DND-41 (cell line): Measurements from ENCODE around the gene IL9.

ENCODE experiments used
- ATAC-seq: fragments of 200-7000 bp; cut with Tn5 transposase; 3 replicates; pipeline ENCODE4 v1.9.1; 2021; ENCODE audit warnings: low read depth; ENCODE audit not compliant: insufficient read depth
- DNase-seq: peaks from one replicate; pipeline ENCODE4 v3.0.0-alpha.2; 2020
- H2AFZ ChIP-seq: 2 replicates; pipeline ENCODE4 v1.6.0; 2012; ENCODE audit warnings: low read depth, low read length
- H3K27ac ChIP-seq: 2 replicates; pipeline ENCODE4 v1.5.1; 2012; ENCODE audit warnings: low read length, inconsistent platforms
- H3K27me3 ChIP-seq: fragments of 200-600 bp; sonication (generic); 2 replicates; pipeline ENCODE4 v1.6.0; 2012; ENCODE audit warnings: low read length, mild to moderate bottlenecking, inconsistent platforms; ENCODE audit not compliant: insufficient read depth, poor library complexity
- H3K36me3 ChIP-seq: 2 replicates; pipeline ENCODE4 v1.5.1; 2012; ENCODE audit warnings: low read length, inconsistent platforms; ENCODE audit not compliant: insufficient read depth
- H3K4me1 ChIP-seq: 2 replicates; pipeline ENCODE4 v1.5.1; 2012; ENCODE audit warnings: mild to moderate bottlenecking, low read length; ENCODE audit not compliant: insufficient read depth
- H3K4me2 ChIP-seq: 2 replicates; pipeline ENCODE4 v1.6.0; 2012; ENCODE audit warnings: mild to moderate bottlenecking, moderate library complexity, low read length, inconsistent platforms; ENCODE audit not compliant: insufficient read depth
- H3K4me3 ChIP-seq, 2 experiments: fragments of 200-600 bp in 1 of 2; shearing (Covaris generic) in 1 of 2; 2 replicates each; pipeline ENCODE4 v1.5.1; 2012 to 2016; ENCODE audit warnings: inconsistent platforms in 2 of 2, low read length in 2 of 2, mild to moderate bottlenecking in 2 of 2, low read depth in 1 of 2, moderate library complexity in 1 of 2
- H3K79me2 ChIP-seq: 2 replicates; pipeline ENCODE4 v1.6.0; 2012; ENCODE audit warnings: low read length, inconsistent platforms; ENCODE audit not compliant: insufficient read depth
- H3K9ac ChIP-seq: 2 replicates; pipeline ENCODE4 v1.6.0; 2012; ENCODE audit warnings: low read depth, mild to moderate bottlenecking, inconsistent platforms, low read length, moderate library complexity
- H3K9me3 ChIP-seq: 2 replicates; pipeline ENCODE4 v1.5.1; 2012; ENCODE audit warnings: low read length, moderate library complexity, mild to moderate bottlenecking, inconsistent platforms; ENCODE audit not compliant: insufficient read depth, severe bottlenecking
- H4K20me1 ChIP-seq: 2 replicates; pipeline ENCODE4 v1.6.0; 2012; ENCODE audit warnings: low read length; ENCODE audit not compliant: insufficient read depth
- EZH2 ChIP-seq: IDR thresholded peaks from 3 replicates; pipeline ENCODE4 v1.6.1; 2012; ENCODE audit warnings: borderline replicate concordance, low read depth, mild to moderate bottlenecking, moderate library complexity, low read length, inconsistent platforms; ENCODE audit not compliant: severe bottlenecking
- TF ChIP-seq, protein P1 (sequence below): IDR thresholded peaks from 2 replicates; pipeline ENCODE4 v1.5.1; 2012; ENCODE audit warnings: borderline replicate concordance, low read length, moderate library complexity, mild to moderate bottlenecking; ENCODE audit not compliant: poor library complexity, severe bottlenecking; ENCODE audit errors: extremely low read depth

Gene IL9

DNA sequence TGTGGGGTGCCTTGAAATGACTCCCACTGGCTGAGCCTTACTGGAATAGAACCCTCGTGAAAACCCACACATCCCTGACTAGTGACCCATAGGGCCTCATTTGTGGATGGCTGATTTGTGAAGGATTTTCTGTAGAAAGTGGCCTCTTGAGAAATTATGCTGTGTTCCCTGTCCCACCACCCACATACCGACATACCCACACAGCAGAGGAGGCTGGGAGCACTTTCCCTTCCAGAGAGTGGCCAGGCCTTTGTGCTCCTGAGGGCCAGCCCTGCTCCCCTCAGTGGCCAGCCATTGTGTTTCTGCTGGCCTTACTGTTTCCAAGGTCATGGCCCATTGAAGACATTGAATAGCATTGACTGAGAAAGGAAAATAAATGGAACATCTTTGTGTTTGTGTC lies 29.6 kb downstream of the IL9 start:
- H3K79me2 ChIP-seq = no peaks in the 10 kb centered on the region
- no peaks in the 10 kb centered on the region for H3K36me3 ChIP-seq
- no peak for DNase-seq
- TF ChIP-seq, protein P1, sequence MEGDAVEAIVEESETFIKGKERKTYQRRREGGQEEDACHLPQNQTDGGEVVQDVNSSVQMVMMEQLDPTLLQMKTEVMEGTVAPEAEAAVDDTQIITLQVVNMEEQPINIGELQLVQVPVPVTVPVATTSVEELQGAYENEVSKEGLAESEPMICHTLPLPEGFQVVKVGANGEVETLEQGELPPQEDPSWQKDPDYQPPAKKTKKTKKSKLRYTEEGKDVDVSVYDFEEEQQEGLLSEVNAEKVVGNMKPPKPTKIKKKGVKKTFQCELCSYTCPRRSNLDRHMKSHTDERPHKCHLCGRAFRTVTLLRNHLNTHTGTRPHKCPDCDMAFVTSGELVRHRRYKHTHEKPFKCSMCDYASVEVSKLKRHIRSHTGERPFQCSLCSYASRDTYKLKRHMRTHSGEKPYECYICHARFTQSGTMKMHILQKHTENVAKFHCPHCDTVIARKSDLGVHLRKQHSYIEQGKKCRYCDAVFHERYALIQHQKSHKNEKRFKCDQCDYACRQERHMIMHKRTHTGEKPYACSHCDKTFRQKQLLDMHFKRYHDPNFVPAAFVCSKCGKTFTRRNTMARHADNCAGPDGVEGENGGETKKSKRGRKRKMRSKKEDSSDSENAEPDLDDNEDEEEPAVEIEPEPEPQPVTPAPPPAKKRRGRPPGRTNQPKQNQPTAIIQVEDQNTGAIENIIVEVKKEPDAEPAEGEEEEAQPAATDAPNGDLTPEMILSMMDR = no peak
- no peak for TF ChIP-seq EZH2
- H3K27me3 ChIP-seq = peaks cover 15% of the 10 kb centered on the region
- H3K9ac ChIP-seq = no peak overlapping the region
- no peak overlapping the region for H3K4me3 ChIP-seq
- H3K4me2 ChIP-seq = no peak overlapping the region
- H3K9me3 ChIP-seq = no peaks in the 10 kb centered on the region
- H4K20me1 ChIP-seq = no peaks in the 10 kb centered on the region
- H3K4me1 ChIP-seq = no peaks in the 10 kb centered on the region
- ATAC-seq = no peak
- no peak overlapping the region for H2AFZ ChIP-seq
- no peak overlapping the region for H3K27ac ChIP-seq

DNA sequence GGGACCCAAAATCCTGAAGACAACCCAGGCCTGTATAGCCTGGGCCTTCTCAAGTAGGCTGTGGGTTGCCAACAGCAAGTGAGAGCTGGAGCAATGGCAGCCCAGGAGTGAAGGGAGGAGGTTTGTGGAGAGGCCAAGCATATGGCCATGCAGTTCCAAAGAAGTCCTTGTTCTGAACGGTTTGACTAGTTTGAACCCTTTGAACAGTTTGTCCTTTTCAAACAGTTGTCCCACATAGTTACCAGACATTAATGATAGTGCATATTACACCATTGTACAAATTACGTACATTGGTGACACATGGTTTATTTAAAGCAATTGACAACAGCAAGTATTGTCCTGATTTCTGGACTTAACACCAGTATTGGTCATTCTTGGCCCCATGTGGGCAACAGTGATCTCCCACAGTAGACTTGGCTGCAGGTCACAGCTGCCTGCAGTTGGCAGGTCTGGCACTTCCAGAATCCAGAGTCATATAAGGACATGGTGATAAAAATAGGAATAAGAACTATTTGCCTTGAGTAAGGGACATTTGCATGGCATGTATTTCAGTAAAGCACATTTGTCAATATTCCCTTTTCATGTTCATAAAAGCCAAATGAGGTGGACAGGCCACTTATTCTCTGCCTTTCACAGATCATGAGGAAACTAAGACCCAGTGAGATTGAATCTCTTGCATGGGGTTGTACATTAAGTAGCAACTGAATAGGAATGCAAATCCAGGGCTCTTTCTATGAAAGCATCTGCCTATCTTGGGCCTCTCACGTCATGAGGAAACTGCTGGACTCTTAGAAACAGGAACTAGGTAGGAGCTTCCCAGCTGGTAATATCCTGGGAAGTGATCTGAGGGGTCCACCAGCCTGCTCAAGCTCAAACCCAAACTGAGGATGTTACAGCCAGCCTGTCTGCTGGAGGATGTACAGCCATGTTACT lies 30.9 kb downstream of the IL9 start:
- H3K79me2 ChIP-seq = no peaks in the 10 kb centered on the region

DNA sequence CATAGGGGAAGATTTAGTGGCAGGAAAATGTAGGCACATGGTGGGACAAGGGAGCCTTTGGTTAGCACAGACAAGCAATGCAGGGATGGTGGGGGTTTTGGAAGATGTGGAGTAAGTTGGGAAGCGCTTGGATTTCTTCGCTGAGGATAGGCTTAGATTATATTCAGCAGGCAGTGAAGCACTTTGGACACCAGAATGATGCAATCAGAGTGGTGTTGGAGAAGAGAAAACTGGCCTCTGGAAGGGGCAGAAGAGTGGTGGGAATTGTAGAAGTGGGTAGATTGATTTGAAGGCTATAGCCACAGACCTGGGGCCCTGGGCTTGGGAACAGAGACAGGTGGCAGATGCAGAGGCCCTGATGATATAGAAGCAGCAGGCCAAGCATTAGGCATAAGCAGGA lies 32.9 kb downstream of the IL9 start:
- H3K79me2 ChIP-seq = no peaks in the 10 kb centered on the region
- H3K36me3 ChIP-seq = no peaks in the 10 kb centered on the region
- no peak overlapping the region for H3K27ac ChIP-seq
- H3K9ac ChIP-seq = no peak overlapping the region
- H3K4me3 ChIP-seq = no peak overlapping the region
- TF ChIP-seq, protein P1 = no peak
- no peak for TF ChIP-seq EZH2
- no peak for ATAC-seq
- no peak for DNase-seq
- no peaks in the 10 kb centered on the region for H3K9me3 ChIP-seq
- no peaks in the 10 kb centered on the region for H3K4me1 ChIP-seq
- H2AFZ ChIP-seq = no peak overlapping the region
- no peaks in the 10 kb centered on the region for H4K20me1 ChIP-seq
- peaks cover 5% of the 10 kb centered on the region for H3K27me3 ChIP-seq
- no peak overlapping the region for H3K4me2 ChIP-seq

More for the DNA sequence above, 30.9 kb downstream of the IL9 start:
- no peaks in the 10 kb centered on the region for H3K36me3 ChIP-seq
- H3K4me1 ChIP-seq = no peaks in the 10 kb centered on the region
- H2AFZ ChIP-seq = no peak overlapping the region
- H3K4me3 ChIP-seq = no peak overlapping the region
- no peak overlapping the region for H3K4me2 ChIP-seq
- H3K27ac ChIP-seq = no peak overlapping the region
- no peak for TF ChIP-seq EZH2
- TF ChIP-seq, protein P1 = no peak
- H4K20me1 ChIP-seq = no peaks in the 10 kb centered on the region
- H3K27me3 ChIP-seq = peaks cover 15% of the 10 kb centered on the region
- no peak for DNase-seq
- no peak overlapping the region for H3K9ac ChIP-seq
- no peak for ATAC-seq
- no peaks in the 10 kb centered on the region for H3K9me3 ChIP-seq

DNA sequence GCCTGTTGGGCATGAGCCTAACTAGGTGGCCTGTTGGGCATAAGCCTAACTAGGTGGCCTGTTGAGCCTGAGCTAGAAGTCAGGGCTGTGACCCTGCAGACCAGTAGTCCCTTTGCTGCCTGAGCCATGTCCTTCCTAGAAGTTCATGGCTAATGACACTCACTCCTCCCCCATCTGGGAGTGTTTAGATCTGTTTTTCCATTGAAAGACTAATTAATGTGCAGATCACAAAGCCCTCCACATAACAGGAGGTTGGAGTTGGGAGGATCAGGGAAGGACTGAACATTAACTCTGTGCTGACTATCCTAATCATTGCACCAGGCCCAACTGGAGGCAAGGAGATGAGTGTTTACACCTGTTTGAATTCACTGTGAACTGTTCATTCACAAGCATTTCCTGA lies 33.6 kb downstream of the IL9 start:
- Histone ChIP-seq H3K4me2 (no peak overlapping the region), H3K4me3 (no peak overlapping the region), H3K4me1 (no peaks in the 10 kb centered on the region), H3K9me3 (no peaks in the 10 kb centered on the region), H3K9ac (no peak overlapping the region), H3K27me3 (peaks cover 5% of the 10 kb centered on the region), H2AFZ (no peak overlapping the region), H3K27ac (no peak overlapping the region), H3K36me3 (no peaks in the 10 kb centered on the region), H4K20me1 (no peaks in the 10 kb centered on the region), H3K79me2 (no peaks in the 10 kb centered on the region)
- no peak for ATAC-seq
- DNase-seq = no peak
- TF ChIP-seq, protein P1 = no peak
- TF ChIP-seq EZH2 = no peak
